Trophoblast cell (in vitro differentiated cells and primary cell): Measurements from ENCODE around the gene POMP.

Experiments
- DNase-seq, 2 donors: peaks; one replicate each; pipeline ENCODE4 v3.0.0-alpha.2; 2016
- H2AFZ ChIP-seq: 2 replicates; pipeline ENCODE4 v1.6.1; 2013; ENCODE audit warnings: low read length, moderate library complexity, mild to moderate bottlenecking; ENCODE audit not compliant: insufficient read depth, poor library complexity
- H2AK5ac ChIP-seq: 2 replicates; pipeline ENCODE4 v1.6.1; 2013; ENCODE audit warnings: mild to moderate bottlenecking, low read length
- H2BK120ac ChIP-seq: 2 replicates; pipeline ENCODE4 v1.6.1; 2013; ENCODE audit warnings: low read length, mild to moderate bottlenecking, moderate library complexity; ENCODE audit not compliant: insufficient read depth, poor library complexity
- H2BK12ac ChIP-seq: 2 replicates; pipeline ENCODE4 v1.6.1; 2013; ENCODE audit warnings: mild to moderate bottlenecking, low read length, moderate library complexity
- H2BK5ac ChIP-seq: 2 replicates; pipeline ENCODE4 v1.6.1; 2013; ENCODE audit warnings: low read length, low read depth, moderate library complexity, mild to moderate bottlenecking; ENCODE audit not compliant: poor library complexity
- H3K14ac ChIP-seq: 2 replicates; pipeline ENCODE4 v1.6.1; 2013; ENCODE audit warnings: mild to moderate bottlenecking, low read length
- H3K18ac ChIP-seq: 2 replicates; pipeline ENCODE4 v1.6.1; 2013; ENCODE audit warnings: mild to moderate bottlenecking, low read length
- H3K23ac ChIP-seq: 2 replicates; pipeline ENCODE4 v1.6.1; 2013; ENCODE audit warnings: low read length
- H3K27ac ChIP-seq: 2 replicates; pipeline ENCODE4 v1.5.1; 2013; ENCODE audit warnings: low read depth, mild to moderate bottlenecking, inconsistent platforms, low read length, moderate library complexity
- H3K27me3 ChIP-seq: 2 replicates; pipeline ENCODE4 v1.6.1; 2013; ENCODE audit warnings: inconsistent platforms, mild to moderate bottlenecking, low read length, moderate library complexity; ENCODE audit not compliant: insufficient read depth
- H3K36me3 ChIP-seq, 2 experiments: 1 replicate in 1 of 2; 2 replicates in 1 of 2; pipeline ENCODE4 v1.6.1; 2013; ENCODE audit warnings: low read length in 2 of 2, mild to moderate bottlenecking in 2 of 2, moderate library complexity in 1 of 2; ENCODE audit not compliant: insufficient read depth in 2 of 2, control insufficient read depth in 1 of 2
- H3K4ac ChIP-seq: 2 replicates; pipeline ENCODE4 v1.6.1; 2013; ENCODE audit warnings: low read depth, mild to moderate bottlenecking, low read length, moderate library complexity
- H3K4me1 ChIP-seq, 2 experiments: 1 replicate in 1 of 2; 2 replicates in 1 of 2; pipeline ENCODE4 v1.6.1; 2013; ENCODE audit warnings: low read length in 2 of 2, mild to moderate bottlenecking in 2 of 2, moderate library complexity in 1 of 2; ENCODE audit not compliant: insufficient read depth in 2 of 2, control insufficient read depth in 1 of 2
- H3K4me2 ChIP-seq: 2 replicates; pipeline ENCODE4 v1.6.1; 2013; ENCODE audit warnings: inconsistent platforms, mild to moderate bottlenecking, low read length, moderate library complexity
- H3K4me3 ChIP-seq: 2 replicates; pipeline ENCODE4 v1.5.1; 2013; ENCODE audit warnings: mild to moderate bottlenecking, low read depth, low read length, inconsistent platforms
- H3K79me1 ChIP-seq: one replicate; pipeline ENCODE4 v1.6.1; 2013; ENCODE audit warnings: low read length
- H3K79me2 ChIP-seq: 2 replicates; pipeline ENCODE4 v1.6.1; 2013; ENCODE audit warnings: low read length, mild to moderate bottlenecking; ENCODE audit not compliant: control insufficient read depth, insufficient read depth, poor library complexity
- H3K9ac ChIP-seq: 2 replicates; pipeline ENCODE4 v1.6.1; 2013; ENCODE audit warnings: mild to moderate bottlenecking, low read length
- H3K9me3 ChIP-seq: 2 replicates; pipeline ENCODE4 v1.6.1; 2013; ENCODE audit warnings: low read depth, mild to moderate bottlenecking, control low read depth, inconsistent platforms, low read length; ENCODE audit not compliant: insufficient read depth
- H4K12ac ChIP-seq: 2 replicates; pipeline ENCODE4 v1.6.1; 2013; ENCODE audit warnings: low read depth, mild to moderate bottlenecking, low read length, moderate library complexity
- H4K8ac ChIP-seq: 2 replicates; pipeline ENCODE4 v1.6.1; 2013; ENCODE audit warnings: low read depth, mild to moderate bottlenecking, low read length, moderate library complexity
- H4K91ac ChIP-seq: one replicate; pipeline ENCODE4 v1.6.1; 2013; ENCODE audit warnings: low read depth, mild to moderate bottlenecking, low read length, moderate library complexity
- WGBS: extraction: QIAGEN DNeasy Blood & Tissue Kit; methylation state at CpG from one replicate; pipeline ENCODE4 v1.1.7; 2013; ENCODE audit warnings: missing lambda C conversion rate; ENCODE audit not compliant: insufficient read length, insufficient coverage; ENCODE audit errors: extremely low coverage; 5-methylcytosine and 5-hydroxymethylcytosine counted together

POMP gene

GRCh38 chr13:28611654-28612131 lies 47.2 kb upstream of the POMP start:
- Histone ChIP-seq H3K27ac (no peak overlapping the region), H2BK120ac (no peak overlapping the region), H2BK12ac (no peak overlapping the region), H2AFZ (no peak overlapping the region), H3K27me3 (no peaks in the 10 kb centered on the region), H2BK5ac (no peak overlapping the region), H3K36me3 (no peaks in the 10 kb centered on the region), H4K91ac (no peak overlapping the region), H3K4me3 (no peak overlapping the region), H3K4me1 (no peaks in the 10 kb centered on the region), H3K9me3 (no peaks in the 10 kb centered on the region), H3K79me2 (no peaks in the 10 kb centered on the region), H3K4ac (no peak overlapping the region), H3K9ac (no peak overlapping the region), H3K4me2 (no peak overlapping the region), H4K8ac (no peak overlapping the region), H2AK5ac (no peak overlapping the region), H3K14ac (no peak overlapping the region), H3K23ac (no peak overlapping the region), H4K12ac (no peak overlapping the region), H3K79me1 (no peaks in the 10 kb centered on the region), H3K18ac (no peak overlapping the region)
- DNase-seq = peak in 1 of 2 donors; percentile 26
- no CpG with 5 or more reads among the region's 7 CpGs for WGBS

GRCh38 chr13:28613562-28613961 lies 45.4 kb upstream of the POMP start:
- no peak overlapping the region for H4K91ac ChIP-seq
- H3K27me3 ChIP-seq = no peaks in the 10 kb centered on the region
- no peak overlapping the region for H3K4me2 ChIP-seq
- no peak overlapping the region for H4K8ac ChIP-seq
- H2AK5ac ChIP-seq = no peak overlapping the region
- no peak overlapping the region for H3K4me3 ChIP-seq
- no peak for DNase-seq
- H3K79me2 ChIP-seq = no peaks in the 10 kb centered on the region
- H3K18ac ChIP-seq = no peak overlapping the region
- H3K36me3 ChIP-seq = no peaks in the 10 kb centered on the region
- no peak overlapping the region for H3K9ac ChIP-seq
- H2BK5ac ChIP-seq = no peak overlapping the region
- no peak overlapping the region for H3K27ac ChIP-seq
- H3K4me1 ChIP-seq = peaks cover 0 to 2% of the 10 kb centered on the region in 2 experiments
- no peak overlapping the region for H3K23ac ChIP-seq
- no CpG with 5 or more reads among the region's 4 CpGs for WGBS
- H2BK120ac ChIP-seq = no peak overlapping the region
- H2BK12ac ChIP-seq = no peak overlapping the region
- H3K4ac ChIP-seq = no peak overlapping the region
- H3K79me1 ChIP-seq = no peaks in the 10 kb centered on the region
- peaks cover 2% of the 10 kb centered on the region for H3K9me3 ChIP-seq
- no peak overlapping the region for H2AFZ ChIP-seq
- no peak overlapping the region for H4K12ac ChIP-seq
- no peak overlapping the region for H3K14ac ChIP-seq

GRCh38 chr13:28615916-28616446 lies 42.9 kb upstream of the POMP start:
- H3K4ac ChIP-seq = no peak overlapping the region
- no peaks in the 10 kb centered on the region for H3K27me3 ChIP-seq
- no peak overlapping the region for H2BK120ac ChIP-seq
- H3K4me1 ChIP-seq = peaks cover 0 to 2% of the 10 kb centered on the region in 2 experiments
- no peak overlapping the region for H3K9ac ChIP-seq
- no peaks in the 10 kb centered on the region for H3K79me2 ChIP-seq
- no peak overlapping the region for H2BK12ac ChIP-seq
- H4K12ac ChIP-seq = no peak overlapping the region
- H2AFZ ChIP-seq = no peak overlapping the region
- no peak overlapping the region for H3K18ac ChIP-seq
- no peak overlapping the region for H2AK5ac ChIP-seq
- no peak overlapping the region for H3K27ac ChIP-seq
- DNase-seq = no peak
- no peak overlapping the region for H3K23ac ChIP-seq
- H3K14ac ChIP-seq = no peak overlapping the region
- H3K79me1 ChIP-seq = no peaks in the 10 kb centered on the region
- peaks cover 4% of the 10 kb centered on the region for H3K9me3 ChIP-seq
- no peak overlapping the region for H4K8ac ChIP-seq
- WGBS = no CpG with 5 or more reads among the region's 2 CpGs
- no peaks in the 10 kb centered on the region for H3K36me3 ChIP-seq
- no peak overlapping the region for H3K4me2 ChIP-seq
- H3K4me3 ChIP-seq = no peak overlapping the region
- no peak overlapping the region for H4K91ac ChIP-seq
- no peak overlapping the region for H2BK5ac ChIP-seq

GRCh38 chr13:28618230-28618994 lies 40.5 kb upstream of the POMP start:
- H2BK120ac ChIP-seq = no peak overlapping the region
- no peak overlapping the region for H2AFZ ChIP-seq
- no peak overlapping the region for H4K8ac ChIP-seq
- no peak overlapping the region for H2BK12ac ChIP-seq
- H3K36me3 ChIP-seq = no peaks in the 10 kb centered on the region
- H3K4me2 ChIP-seq = no peak overlapping the region
- no peak overlapping the region for H3K4me3 ChIP-seq
- H3K27ac ChIP-seq = no peak overlapping the region
- peaks cover 0 to 2% of the 10 kb centered on the region in 2 experiments for H3K4me1 ChIP-seq
- no peak overlapping the region for H2BK5ac ChIP-seq
- H3K79me2 ChIP-seq = no peaks in the 10 kb centered on the region
- peak; percentile 96 to 98 for DNase-seq
- no CpG with 5 or more reads among the region's 31 CpGs for WGBS
- peaks cover 4% of the 10 kb centered on the region for H3K9me3 ChIP-seq
- H2AK5ac ChIP-seq = no peak overlapping the region
- H3K23ac ChIP-seq = no peak overlapping the region
- no peak overlapping the region for H3K14ac ChIP-seq
- no peaks in the 10 kb centered on the region for H3K79me1 ChIP-seq
- no peaks in the 10 kb centered on the region for H3K27me3 ChIP-seq
- no peak overlapping the region for H4K12ac ChIP-seq
- H3K9ac ChIP-seq = no peak overlapping the region
- H3K4ac ChIP-seq = no peak overlapping the region
- no peak overlapping the region for H4K91ac ChIP-seq
- H3K18ac ChIP-seq = no peak overlapping the region
